NCI-H2029 treated with DMSO at 0.1 percent for 48 hours (cell line): ENCODE data around the gene TTLL8.

Experiments
- DNase-seq: peaks from one replicate; lab custom pipeline; 2025; lab: John Stamatoyannopoulos, UW

TTLL8 gene

DNA sequence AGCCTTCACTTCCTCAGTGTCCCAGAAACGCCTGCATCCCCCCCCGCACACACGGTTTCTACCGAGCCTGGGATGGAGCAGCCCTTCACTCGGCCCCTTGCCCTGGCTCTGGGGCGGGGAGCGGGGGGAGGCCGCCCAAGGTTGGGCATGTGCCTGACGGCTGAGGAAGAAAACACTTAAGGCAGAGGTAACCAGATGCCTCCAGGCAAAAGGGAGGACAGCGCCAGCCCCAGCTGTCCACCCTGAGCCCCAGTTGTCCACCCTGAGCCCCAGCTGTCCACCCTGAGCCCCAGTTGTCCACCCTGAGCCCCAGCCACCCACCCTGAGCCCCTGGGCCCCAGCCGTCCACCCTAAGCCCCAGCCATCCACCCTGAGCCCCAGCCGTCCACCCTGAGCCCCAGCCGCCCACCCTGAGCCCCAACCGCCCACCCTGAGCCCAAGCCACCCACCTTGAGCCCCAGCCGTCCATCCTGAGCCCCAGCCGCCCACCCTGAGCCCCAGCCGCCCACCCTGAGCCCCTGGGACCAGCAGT, 3.8 kb upstream of the TTLL8 start:
- DNase-seq: no peak

DNA sequence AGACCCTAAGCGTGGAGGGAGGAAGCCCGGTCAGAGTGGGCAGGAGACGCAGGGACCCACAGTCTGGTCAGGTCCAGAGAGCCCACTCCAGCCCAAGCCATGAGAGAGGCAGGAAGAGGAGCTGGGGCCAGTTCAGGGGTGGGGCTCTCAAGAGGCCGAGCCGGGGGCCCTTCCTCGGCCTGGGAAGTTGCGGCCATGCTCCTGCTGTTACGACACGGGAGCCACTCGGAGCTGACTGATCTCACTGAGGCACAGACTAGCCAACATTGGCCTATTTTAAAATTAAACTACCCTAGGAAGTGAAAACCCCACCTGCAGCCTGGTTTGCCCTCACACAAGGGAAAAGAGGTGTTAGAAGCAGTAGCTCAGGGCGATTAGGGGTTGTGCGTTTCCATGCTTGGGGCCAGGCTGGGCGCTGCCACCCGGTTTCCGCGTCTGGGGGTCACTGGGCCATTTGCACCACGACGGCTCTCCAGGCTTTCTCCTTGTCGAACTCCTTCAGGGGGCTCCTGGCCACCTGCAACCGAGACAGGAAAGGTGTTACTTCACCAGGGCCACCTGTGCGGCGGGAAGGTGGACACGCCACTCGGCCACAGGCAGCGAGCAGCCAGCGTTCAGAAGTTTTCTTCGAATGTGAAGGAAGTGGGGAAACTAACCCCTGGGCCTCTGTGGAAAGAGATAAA, 3.2 kb upstream of the TTLL8 start:
- no peak for DNase-seq

DNA sequence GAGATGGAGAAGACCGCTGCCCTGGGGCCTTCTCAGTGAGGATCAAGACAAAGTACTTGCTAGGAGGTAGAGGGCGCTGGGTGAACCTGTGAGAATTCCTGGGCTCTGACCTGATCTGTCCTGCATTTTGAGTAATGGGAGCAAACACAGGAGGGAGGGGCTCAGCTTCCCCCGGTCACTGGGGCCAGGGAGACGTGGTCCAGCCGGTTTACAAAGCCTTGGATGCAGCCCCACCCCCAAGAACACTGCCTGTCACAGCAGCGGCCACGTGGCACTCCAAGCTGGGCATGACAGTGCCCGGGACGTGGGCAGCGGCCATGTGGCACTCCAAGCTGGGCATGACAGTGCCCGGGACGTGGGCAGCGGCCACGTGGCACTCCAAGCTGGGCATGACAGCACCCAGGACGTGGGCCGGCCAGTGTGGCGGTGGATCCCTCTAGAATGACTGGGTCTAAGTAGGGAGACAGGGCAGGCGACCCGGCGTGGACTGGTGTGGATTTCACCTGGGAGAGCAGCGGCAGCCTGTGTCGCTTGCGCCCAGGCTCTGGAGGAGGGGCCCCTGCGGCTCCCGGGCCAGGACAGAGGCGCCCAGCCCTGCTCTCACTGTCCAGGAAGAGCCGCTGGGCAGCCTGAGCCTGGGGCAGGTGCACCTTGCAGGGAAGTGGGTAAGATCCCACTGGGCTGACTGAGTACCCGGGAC, 2.5 kb upstream of the TTLL8 start:
- no peak for DNase-seq

DNA sequence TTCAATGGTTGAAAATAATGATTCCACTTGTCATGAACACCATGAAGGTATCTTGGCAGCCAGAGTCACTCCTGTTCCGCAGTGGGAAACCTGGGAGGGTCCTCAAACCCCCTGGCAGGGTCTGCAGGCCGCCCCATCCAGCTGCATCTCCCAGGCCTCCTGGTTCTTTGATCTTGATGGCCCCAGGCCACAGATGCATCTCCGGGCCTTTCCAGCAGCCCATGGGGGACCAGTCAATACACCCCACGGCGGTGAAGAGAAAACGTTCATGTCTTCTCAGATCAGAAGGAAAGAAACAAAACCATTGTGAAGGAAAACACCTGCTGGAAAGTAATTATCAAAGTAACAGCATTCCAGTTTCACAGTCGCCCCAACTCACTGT, 1.8 kb upstream of the TTLL8 start:
- DNase-seq: no peak

DNA sequence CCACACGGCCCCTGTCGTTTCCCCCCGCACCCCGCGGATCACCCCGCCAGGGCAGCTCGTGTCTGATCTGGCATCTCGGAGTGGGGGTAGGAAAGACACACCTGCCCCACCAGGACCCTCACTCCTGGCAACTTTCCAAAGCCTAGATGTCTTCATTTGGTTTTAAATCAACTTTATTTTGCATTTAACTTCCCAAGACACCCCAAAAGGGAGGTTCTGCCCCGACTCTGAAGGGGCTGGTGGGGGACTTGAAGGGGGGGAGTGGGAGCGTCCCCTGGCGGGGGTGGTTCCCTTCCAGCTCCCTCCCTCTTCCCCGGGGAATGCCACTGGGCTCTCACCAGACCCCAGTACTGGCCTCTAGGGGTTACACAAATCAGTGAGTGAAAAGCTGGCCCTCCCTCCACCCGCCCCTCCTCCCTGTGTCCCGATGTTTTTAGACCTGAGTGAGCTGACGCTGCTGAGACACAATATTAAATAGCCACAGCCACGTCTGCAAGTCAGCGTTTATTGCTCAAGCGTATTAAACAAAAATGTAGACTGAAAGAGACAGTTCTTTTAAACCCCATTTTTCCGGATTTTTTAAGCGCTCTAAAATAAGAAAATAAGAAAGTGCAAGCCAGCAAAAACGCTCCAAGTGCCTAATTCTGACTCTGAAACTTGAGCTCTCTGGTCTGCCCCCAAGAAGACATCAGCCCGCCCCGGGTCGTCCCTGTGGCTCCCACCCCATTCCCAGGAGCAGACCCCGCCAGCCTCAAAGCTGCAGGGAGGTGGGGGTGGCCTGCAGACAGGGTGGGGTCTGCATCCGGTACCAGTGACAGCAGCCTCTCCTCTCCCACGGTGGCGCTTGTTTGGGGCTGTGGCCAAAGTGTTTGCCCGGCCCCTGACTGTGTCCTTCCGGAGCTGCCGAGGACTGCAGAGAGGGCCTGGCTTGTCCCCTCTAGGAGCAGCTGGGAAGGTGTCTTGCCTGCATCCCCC, 1.1 kb upstream of the TTLL8 start:
- DNase-seq: no peak

DNA sequence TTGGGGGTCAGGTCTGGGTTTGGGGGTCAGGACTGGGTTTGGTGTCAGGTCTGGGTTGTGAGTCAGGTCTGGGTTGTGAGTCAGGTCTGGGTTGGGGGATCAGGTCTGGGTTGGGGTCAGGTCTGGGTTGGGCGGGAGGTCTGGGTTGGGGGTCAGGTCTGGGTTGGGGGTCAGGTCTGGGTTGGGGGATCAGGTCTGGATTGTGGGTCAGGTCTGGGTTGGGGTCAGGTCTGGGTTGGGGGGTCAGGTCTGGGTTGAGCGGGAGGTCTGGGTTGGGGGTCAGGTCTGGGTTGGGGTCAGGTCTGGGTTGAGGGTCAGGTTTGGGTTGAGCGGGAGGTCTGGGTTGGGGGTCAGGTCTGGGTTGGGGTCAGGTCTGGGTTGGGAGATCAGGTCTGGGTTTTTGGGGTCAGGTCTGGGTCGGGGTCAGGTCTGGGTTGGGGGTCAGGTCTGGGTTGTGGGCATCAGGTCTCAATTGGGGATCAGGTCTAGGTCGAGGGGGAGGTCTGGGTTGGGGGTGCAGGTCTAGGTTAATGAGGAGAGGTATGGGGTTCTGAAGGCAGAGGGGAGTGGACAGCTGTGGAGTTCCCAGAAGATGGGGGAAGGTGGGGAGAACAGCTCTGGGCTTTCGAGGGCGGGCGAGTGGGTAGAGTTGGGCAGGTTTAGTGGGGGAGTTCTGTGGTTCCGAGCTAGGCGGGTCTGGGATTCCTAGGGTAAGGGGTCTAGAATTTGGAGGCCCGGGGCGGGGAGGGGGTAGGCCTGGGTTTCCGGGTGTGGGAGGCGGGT, 629 bp downstream of the TTLL8 start:
- no peak for DNase-seq

DNA sequence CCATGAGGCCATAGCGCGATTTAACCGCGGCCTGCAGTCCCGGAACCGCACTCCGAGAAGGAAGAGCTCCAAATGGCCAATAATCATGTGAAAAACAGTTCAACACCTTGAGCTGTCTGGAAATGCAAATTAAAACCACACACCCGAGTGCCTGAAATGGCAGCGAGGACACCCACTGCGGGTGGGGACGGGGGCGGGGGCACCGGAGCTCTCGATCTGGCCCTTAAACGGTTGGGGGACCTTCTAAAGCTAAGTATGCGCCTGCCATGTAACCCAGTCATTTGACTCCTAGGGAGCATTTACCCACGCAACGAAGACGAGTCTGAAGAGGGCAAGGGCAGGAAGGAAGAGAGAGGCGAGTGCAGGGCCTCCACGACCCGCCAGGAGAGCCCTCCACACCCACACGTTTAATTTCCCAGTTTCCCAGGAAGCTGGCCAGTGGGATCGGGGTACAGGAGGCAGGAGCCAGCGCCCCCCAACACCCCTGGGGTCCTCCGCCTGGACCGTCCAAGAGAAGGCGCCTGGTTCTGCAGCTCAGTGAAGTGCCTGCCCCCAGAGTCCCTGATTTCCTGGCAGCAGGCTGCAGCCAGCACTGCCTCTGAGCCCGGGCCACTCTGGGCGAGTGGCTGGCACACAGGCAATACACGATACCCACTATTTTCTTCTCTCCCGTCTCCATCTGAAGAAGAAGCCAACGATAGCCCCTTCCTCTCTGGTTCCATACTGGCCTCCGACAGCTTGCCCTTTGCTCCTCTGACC, 1.7 kb downstream of the TTLL8 start:
- DNase-seq: no peak

DNA sequence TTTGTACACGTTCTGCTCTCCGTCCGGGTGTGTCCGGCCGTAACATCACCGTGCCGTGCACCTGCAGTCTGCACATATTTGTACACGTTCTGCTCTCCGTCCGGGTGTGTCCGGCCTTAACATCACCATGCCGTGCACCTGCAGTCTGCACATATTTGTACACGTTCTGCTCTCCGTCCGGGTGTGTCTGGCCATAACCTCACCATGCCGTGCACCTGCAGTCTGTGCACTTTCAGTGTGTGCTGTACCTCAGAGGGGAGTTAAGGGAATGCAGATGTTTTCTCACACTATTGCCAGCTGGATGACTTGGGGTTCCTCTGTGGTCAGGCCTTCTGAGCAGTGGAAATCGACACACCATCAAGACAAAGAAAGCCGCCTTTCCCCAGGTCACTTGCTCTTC, 4.2 kb downstream of the TTLL8 start:
- DNase-seq: no peak

DNA sequence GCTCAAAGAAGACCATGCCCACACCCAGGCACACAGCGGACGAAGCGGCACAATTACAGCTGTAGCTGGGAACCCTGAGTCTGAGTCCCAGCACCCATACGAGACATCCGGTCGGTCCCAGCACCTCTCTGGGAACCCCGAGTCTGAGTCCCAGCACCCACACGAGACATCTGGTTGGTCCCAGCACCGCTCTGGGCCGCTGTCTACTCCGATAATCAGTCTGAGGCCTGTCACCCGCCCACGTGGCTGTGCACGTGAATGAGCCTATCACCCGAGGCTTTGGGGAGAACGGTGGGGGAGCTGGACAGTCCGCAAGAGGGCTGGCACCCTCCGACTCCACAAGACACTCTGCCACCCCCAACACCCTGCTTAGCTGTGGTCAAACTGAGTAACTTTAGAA, 6.2 kb downstream of the TTLL8 start:
- DNase-seq: no peak

DNA sequence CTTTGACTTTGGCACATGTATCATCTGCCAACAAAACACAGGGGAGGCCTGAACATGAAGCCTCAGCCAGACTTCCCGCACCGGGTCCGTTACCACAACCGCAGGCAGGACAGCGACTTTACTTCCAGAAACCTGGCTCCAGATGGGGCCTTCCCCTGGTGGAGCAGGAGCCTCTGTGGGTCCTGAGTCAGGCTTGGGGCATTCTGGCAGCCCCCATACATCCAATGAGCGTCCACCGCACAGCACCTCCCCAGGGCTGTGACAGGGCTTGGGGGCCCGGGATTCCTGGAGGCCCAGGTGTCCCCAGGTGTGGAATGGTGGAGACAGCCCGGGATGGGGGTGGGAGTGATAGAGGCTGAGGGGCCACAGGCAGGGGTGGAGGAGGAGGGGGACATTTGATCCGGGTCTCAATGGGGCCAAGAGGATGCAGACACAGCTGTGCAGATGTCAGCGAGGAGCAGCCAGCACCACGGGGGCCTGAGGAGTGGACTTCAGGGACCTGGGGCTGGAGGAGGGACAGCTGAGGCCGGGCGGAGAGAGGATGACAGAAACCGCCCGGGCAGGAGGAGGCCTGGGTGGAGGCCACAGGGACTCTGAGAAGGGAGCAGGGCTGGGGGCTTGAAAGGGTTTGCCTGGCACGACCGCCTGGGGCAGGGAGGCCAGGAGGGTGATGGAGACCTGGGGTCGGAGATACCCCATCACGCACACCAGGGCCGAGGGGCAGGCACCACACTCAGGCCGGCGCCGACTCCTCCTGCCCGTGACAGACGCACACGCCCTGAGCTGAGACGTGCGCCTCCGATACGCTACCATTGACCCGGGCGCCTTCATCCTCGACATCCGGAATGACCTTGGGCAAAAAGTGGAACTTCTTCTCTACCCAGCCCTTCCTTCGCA, 8.6 kb downstream of the TTLL8 start:
- DNase-seq: no peak

DNA sequence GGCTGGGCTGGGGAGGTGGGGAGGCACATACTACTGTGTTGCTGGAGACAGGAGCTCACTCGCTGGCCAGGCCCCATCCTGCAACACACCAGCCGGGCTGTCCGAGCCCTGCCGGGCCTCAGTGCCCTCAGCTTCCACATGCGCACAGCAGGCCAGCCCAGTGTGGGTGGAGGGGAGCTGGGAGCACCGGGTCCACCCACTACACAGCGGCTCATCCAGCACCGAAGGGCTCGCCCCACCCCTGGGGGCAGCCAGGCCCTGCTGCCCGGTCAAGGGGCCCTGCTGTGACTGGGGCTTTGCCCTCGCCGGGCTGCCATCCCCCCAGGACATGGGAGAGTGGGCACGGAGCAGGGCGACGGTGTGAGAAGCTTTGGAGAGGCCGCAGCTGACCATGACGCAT, 9.3 kb downstream of the TTLL8 start:
- no peak for DNase-seq

DNA sequence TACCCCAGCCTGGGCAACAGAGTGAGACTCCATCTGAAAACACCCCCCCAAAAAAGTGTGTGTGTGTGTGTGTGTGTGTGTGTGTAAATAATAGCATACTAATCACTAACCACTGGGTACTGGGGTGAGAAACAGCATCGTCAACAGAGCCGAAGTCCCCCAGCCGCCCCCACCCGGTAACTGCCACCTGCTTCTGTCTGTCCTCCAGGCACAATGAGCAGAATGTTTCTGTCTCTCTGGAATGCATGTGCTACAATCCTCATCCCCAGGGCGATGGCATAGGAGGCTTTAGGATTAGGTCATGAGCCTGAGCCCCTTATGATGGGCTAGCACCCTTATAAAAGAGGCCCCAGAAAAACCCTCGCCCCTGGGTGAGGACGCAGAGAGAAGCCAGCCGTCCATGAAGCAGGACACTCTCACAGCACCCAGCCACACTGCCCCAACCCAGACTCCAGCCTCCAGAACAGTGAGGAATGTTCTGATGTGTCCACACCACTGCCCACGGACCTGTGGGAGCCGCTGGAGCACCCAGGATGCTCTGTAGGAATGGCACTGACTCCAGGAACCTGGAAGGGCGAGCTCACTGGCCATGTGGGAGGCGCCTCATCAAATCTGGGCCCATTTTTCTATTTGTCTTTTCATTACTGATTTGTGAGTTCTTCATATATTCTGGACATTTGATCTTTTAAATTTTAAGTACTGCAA, 9.9 kb downstream of the TTLL8 start:
- DNase-seq: no peak

DNA sequence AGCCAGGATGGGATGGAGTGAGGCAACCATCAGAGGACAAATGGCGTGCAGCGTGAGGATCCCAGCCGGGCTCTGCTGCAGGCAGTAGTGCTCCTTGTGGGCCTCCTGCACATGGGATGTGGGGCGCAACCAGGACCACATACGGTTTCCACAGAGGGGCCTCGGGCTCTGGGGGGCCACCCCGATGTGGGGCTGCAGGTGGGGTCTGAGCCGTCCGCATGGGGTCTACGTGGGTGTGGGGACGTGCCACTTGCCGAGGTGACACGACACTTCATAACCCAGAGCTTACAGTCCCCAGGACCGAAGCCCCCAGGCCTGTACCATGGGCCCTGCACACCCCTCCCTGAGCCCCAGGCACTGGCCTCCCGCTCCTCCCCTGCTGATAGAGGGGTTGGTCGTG, 10.8 kb downstream of the TTLL8 start:
- DNase-seq: no peak

DNA sequence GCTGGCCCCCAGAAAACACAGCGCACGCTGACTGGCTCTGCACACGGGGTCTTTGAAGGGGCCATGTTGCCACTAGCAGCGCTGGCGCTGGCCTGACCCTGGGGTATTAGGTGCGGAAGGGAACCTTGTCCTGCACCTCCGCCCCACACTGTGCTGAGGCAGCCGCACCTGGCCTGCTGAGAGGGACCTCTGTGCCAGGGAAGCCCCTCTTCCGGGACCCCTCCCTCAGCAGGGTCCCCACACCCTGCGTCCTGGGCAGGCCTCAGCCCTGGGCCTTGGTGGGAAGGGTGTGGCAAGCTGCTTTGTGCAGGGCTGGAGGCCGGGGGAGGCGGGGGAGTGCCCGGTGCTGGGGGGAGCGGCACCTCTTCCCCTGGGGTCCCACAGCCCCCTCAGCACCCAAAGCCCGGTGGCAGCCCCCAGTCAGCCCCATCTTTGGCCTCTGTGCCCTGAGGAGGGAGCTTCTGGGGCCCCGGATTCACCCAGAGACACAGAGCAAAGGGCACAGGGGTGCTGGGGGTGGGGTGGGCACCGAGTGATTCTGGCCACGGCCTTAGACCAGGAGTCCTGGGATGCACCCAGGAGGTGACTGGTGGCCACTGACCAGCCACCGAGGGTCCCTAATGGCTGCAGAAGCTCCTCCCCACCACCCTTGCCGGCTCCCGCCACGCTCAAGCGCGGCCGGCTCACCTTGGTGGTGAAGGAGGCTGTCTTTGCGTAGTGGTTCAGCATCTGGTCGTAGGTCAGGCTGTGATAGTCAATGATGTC, 11.4 kb downstream of the TTLL8 start:
- no peak for DNase-seq

DNA sequence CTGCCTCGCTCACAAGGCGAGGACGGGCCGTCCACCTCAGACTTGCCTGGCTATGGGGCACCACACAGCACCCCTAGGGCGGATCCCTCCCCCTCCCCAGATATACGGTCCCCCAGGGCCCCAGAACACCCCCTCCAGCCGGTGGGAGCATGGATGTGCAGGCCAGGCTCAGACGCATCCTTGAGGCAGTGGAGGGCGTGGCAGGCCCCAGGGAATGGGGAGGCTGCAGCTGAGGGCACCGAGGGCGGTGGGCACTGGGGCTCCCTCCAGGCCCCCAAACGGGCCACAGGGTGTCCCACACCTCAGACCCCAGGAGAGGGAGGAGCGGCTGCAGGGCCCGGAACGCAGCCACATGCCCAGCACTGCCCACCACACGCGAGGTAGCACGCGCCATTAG, 12.1 kb downstream of the TTLL8 start:
- no peak for DNase-seq

DNA sequence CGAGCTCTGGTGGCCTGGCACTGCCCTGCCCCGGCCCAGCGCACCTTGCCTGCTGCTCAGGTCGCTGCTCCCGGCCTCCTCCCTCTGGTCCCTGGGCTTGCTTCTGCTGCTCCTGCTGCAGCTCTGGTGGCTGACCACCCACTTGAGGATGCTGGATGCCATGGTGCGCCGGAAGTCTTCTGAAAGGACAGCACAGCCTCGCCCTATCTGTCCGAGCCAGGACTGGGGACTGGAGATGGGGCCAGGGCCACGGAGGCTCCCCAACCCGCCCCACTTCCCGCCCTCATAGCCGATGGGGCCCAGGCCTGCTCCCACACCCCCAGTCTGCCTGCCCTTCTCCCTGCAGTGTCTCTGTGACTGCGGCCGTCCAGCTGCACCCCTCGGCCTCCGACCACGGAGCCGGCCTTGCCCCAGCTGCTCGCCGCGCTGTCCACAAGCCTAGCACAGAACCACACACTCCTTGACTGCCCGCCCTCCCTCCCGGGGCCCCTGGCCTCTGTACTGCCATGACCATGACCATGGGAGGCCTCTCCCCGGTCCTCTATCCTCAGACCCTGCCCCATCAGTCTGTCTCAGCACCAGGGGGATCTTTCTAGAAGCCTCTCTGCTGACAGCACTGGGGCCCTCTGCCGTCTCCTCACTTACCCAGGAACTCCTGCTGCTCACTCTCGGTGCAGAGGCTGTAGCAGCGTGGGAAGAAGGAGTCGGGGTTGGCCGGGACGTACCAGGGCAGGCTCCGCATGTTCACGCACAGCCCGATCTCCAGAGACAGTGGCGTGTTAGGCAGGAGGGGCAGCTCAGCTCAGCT, 12.7 kb downstream of the TTLL8 start:
- no peak for DNase-seq

DNA sequence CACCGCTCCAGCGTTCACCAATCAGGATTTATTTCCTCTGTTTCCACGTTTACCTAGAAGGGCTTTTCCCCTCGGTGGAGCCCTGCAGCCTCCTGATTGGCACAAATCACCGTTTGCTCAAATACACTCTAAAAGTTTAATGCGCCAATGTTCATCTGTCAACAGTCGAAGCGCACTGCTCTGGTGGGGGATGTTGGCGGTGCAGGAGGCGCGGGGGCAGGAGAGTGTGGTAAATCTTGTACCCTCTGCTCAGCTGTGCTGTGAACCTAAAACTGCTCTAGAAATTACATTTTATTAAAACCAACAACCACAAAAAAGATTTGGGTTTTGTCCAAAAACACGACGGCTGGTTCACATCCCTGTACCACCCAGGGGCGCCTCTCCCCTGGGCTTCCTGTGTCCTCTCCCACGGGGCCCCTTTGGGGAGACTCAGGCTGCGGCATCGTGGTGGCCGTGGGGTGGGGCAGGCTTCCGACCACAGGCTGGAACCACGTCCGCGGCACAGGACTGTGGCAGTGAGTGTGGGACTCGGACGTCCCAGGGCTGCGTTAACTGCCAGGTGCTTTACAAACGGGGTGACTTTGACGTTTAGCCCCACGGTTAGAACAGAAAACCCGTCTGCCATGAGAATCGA, 13.5 kb downstream of the TTLL8 start:
- no peak for DNase-seq
